Limb (tissue), 2 donors: ENCODE results near the gene RELCH.

Experiments
- DNase-seq, 2 donors: peaks; one replicate each; pipeline ENCODE4 v3.0.0-alpha.2; 2016; ENCODE audit errors: extremely low spot score in 2 of 2

Gene RELCH

DNA sequence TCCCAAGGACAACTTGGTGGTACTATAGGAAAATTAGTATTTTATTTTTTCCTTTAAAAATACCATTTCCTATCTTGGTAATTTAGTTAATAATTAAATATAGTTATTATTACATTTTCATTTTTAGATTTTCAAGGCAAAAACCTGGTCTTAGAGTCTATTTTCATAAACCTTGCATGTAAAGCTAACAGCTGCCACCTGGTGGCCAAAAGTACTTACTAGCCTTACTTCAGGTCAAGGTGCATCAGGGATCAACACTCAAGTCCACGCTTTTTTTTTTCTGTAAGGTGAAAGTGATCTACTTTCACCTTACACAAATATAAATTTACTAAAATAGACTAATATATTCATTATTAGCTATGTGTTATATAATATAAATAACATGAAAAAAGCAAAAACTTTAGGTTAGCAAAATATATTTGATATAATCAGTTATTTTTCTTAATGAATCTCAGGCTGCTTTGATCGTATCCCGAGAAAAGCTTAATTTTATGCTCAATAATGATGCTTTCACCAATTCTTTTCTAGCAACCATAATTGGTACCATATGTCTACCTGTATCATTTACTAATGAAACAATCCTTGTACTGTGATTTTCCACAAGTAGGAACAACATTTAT, 62.5 kb downstream of the RELCH start:
- peak; percentile 61 to 70 for DNase-seq

DNA sequence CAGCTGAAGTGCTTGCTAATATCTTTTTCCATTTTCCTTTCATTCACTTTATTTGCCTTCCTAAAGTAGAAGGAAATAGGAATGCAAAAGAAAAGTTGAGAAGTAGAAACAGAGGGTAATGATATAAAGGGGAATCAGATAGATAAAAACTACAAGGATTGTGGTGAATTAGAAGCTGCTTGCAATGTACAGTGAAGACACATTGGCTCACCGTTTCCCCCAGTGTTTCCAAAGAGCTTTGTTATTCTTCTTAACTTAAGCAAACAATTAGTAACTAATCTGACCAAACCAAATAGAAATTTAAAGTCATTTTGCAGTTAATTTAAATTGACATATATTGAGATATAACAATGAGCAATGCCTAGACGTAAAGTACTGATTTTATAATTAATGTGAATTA, 63.4 kb downstream of the RELCH start:
- DNase-seq, result no peak

- no peak for DNase-seq
Observed at GRCh38 chr18:62258093-62258492, 71.0 kb downstream of the RELCH start.

DNA sequence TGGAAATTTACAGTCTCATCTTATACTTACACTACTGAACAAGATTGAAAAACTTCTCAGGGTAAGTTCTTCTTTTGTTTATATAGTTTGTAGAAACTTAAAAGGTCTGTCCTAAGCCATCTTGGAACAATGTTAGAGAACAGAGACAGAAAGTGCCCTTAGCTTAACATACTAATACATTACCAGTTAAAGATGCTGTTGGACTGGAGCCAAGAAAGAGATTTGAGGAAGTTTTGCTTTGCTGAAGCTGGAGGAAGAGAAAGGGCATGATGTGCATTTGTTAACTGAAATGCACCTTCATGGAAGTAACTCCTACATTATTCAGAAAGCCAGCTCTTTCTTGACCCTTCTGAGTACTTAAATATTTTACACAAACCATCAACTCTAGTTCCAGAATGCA, 71.6 kb downstream of the RELCH start:
- no peak for DNase-seq

GRCh38 chr18:62262061-62262460, 75.0 kb downstream of the RELCH start:
- DNase-seq, result no peak

DNA sequence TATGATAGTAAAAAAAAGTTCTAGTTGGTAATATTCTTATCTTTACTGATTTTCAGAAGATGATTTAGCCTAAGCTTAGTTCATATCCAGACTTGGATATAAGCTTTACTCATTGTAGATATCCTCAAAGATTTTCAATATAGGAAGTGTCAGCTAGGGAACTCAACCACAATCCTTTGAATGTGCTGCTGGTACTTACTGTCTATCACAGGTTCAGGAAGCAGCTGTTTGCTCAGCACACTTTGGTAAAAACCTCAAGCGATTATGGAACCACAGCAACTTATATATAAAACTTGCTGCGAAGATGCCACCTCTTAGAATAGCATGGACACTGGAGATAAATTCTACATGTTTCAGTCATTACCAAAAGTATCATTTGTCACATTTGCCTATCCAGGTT, 77.9 kb downstream of the RELCH start:
- no peak for DNase-seq

- no peak for DNase-seq
Observed at GRCh38 chr18:62277045-62277444, 90.0 kb downstream of the RELCH start.

GRCh38 chr18:62279561-62279960, 92.5 kb downstream of the RELCH start:
- DNase-seq, result no peak

- no peak for DNase-seq
Observed at GRCh38 chr18:62280058-62280457, 93.0 kb downstream of the RELCH start.

GRCh38 chr18:62280786-62281185, 93.7 kb downstream of the RELCH start:
- no peak for DNase-seq

DNA sequence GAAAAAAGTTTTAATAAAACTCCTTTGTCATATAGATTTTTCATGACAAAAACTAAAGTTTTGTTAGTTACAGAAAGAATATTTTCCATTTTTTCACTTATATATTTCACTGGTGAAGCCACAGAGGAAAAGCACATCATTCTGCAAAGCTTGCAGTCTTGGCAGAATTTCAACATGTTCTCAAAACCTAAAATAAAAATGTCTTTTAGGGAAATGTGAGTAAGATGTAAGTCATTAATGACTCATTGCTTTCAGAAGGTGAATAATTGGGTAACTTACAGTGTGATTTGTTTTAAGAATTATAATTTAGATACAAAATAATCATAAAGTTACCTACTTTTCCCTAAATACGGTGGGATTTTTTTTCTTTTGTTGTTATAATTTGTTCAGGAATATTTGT, 94.6 kb downstream of the RELCH start:
- peak in 1 of 2 donors; percentile 49 for DNase-seq

GRCh38 chr18:62282188-62282629, 95.2 kb downstream of the RELCH start:
- peak in 1 of 2 donors; percentile 62 for DNase-seq

DNA sequence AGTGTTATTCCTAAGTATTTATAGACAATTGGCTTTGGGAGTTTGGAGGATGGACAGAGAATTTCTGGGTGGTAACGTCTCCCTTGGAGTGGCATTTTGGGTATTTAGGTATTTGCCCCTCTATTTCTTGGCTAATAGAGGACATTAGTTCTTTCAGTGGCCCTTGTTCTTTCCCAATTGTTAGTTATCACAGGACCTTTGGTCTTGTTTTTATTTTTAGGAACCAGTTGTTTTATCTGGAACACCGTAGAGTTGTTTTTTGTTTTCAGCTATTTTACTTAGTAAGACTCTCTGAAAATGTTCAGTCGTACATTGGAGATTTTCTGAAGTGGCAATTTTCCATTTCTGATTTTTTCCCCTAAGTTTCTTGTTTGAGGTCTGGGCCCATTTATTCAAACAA, 97.6 kb downstream of the RELCH start:
- DNase-seq, result no peak

GRCh38 chr18:62285281-62285680, 98.2 kb downstream of the RELCH start:
- DNase-seq, result no peak

DNA sequence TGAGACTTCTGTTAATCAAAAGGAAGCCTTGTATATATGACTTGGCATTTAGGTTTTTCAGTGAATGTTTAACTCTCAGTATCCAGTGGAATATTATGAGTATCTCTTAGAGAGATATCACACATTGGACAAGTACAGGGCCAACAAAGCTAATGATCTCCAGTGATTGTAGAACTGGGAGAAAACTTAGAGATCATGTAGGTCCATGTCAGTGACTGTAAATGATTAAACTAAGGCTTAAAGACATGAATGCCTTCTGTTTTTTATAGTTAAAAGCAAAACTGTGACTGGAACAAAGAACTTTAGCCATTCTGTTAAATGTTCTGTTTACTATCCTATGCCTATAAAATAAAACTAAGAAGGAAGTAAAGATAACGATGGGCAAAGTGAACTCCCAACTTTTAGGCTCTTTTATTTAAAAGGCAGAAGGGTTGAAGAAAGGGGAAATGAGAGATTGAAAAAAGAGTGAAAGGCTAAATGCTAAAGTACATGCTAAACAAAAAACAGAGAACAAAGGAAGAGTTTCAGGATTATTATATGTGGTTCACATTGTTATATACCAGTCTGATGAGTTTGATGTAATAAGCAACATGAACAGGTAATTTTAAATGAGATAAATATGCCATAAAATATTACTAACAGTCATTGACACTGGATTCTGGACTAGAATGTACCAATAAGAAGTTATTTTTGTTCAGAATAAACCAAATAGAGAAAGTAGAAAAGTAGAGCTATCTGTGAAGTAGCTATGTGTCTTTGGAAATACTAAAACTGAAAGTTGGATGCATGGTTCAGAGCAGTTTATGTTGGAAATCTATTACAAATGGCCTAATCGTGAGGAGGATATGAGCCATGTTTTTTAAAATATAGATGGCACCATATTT, 101.0 kb downstream of the RELCH start:
- no peak for DNase-seq

GRCh38 chr18:62288665-62289008, 101.6 kb downstream of the RELCH start:
- no peak for DNase-seq

DNA sequence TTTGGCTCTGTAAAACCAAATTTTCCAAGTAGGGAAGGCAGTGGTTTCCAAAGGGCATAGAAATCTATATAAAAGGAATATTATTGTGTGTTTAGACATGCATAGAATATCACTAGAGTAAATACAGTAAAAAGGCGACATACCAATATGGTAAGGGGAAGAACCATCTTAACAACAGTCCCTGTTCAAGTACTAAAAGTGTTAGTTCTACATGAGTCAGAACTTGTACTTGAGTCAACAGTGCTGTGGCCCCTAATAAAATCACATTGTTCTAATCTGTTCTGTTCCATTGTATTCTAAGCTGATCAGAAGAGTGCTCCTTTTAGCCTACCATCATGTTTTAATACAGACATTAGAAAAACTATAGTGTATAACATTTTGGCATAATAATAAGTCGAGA, 102.0 kb downstream of the RELCH start:
- no peak for DNase-seq

- no peak for DNase-seq
Observed at GRCh38 chr18:62294073-62294472, 107.0 kb downstream of the RELCH start.

DNA sequence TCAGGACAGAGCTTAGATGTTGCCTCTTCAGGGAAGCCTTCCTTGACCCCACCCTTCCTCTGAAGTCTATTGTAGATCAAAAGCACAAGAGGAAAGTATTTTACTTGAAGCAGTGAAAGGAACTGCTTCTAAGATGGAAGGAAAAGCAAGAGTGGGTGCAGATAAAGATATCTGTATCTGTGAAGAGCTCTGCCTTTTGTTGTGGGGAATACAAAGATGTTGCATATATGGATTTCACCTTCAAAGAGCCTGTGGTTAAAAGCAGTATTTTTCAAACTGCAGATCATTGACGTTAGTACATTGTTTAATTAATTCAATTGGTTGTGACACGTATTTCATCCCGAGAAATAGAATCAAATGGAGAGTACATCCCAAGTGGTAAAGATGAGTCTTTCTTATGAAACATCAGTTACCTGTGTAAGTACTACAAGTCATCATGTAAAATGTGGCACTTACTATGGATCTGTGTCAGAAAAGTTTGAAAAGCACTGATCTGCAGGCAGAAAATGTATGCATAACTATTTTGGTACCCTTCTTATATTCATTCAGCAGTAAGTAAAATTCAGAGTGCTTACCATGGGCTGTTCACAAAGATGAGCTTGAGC, 113.4 kb downstream of the RELCH start:
- DNase-seq, result no peak

- no peak for DNase-seq
Observed at GRCh38 chr18:62301322-62301721, 114.3 kb downstream of the RELCH start.

DNA sequence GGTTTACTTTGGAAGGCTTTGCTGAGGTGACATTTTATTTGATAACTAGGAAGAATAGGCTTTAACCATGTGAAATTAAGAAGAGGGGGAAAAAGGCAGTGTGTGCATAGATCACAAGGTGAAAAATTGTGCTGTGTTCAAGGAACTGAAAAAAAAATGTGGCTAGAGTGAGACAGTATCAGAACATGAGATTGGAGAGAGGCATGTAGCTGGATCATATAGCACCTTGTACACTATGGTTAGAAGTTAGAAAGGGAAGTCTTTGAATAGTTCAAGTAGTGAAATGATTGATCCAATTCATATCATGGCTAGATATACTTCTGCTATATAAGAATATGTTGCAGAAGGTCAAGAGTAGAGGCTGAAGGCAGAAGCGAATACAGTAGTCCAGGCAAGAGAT, 125.8 kb downstream of the RELCH start:
- no peak for DNase-seq
